Coronary artery (tissue), 2 donors: ENCODE measurements around the gene RBSN.

Source experiments
- DNase-seq: peaks from one replicate; pipeline ENCODE4 v3.0.0-alpha.2; 2017; ENCODE audit warnings: low spot score
- H3K27ac ChIP-seq, 2 donors: fragments of 200-600 bp; sonication (generic); one replicate each; pipeline ENCODE4 v1.5.1; 2016 to 2019
- H3K4me3 ChIP-seq: fragments of 200-600 bp; sonication (generic); 2 replicates; pipeline ENCODE4 v1.5.1; 2016; ENCODE audit warnings: mild to moderate bottlenecking, moderate library complexity
- TF ChIP-seq, protein P1 (sequence below): fragments of 200-600 bp; sonication (generic); IDR thresholded peaks from one replicate; pipeline ENCODE4 v1.5.1; 2019; ENCODE audit warnings: antibody characterized with exemption

The RBSN gene

DNA sequence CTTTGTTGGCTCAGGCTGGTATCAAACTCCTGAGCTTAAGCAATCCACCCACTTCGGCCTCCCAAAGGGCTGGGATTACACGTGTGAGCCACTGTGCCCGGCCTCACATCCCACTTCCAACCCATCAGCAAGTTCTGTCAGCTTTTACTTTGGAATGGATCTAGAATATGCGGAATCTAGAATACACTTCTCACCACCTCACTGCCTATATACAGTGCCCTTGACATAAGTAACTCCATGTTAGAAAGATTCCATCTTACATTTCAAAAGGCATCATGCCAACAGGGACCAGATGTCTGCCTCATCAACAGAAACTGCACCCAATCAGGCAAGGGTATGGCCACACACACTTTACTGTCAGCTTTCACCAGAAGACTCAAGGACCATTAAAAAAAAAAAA, 9.9 kb upstream of the RBSN start:
- H3K4me3 ChIP-seq = no peak overlapping the region
- TF ChIP-seq, protein P1, sequence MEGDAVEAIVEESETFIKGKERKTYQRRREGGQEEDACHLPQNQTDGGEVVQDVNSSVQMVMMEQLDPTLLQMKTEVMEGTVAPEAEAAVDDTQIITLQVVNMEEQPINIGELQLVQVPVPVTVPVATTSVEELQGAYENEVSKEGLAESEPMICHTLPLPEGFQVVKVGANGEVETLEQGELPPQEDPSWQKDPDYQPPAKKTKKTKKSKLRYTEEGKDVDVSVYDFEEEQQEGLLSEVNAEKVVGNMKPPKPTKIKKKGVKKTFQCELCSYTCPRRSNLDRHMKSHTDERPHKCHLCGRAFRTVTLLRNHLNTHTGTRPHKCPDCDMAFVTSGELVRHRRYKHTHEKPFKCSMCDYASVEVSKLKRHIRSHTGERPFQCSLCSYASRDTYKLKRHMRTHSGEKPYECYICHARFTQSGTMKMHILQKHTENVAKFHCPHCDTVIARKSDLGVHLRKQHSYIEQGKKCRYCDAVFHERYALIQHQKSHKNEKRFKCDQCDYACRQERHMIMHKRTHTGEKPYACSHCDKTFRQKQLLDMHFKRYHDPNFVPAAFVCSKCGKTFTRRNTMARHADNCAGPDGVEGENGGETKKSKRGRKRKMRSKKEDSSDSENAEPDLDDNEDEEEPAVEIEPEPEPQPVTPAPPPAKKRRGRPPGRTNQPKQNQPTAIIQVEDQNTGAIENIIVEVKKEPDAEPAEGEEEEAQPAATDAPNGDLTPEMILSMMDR = no peak
- H3K27ac ChIP-seq = no peak overlapping the region
- no peak for DNase-seq

DNA sequence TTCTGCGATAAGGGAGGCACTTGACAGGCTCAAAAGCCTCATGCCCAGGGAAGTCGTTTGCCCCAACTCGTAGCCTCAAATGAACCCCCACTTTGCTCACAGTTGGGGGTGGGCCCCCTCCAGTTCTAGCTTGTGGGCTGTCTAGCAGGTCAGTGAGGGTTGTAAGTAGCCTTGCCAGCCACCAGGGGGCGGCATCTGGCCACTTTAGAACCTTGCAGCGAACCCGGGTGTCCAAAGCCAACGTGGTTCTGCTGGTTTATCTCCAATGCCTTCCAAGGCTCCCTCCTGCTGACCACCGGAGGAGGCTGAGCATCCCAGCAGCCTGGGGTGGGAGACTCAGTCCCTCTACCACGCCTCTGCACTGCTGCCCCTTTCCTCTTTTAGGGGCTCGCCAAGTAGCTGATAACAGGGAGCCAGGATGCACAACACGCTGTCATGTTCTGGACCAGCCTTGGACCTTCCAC, 9.2 kb upstream of the RBSN start:
- no peak for DNase-seq
- Histone ChIP-seq H3K4me3 (peak overlapping the region; percentile 32), H3K27ac (no peak overlapping the region)
- TF ChIP-seq, protein P1 = peak; percentile 69

DNA sequence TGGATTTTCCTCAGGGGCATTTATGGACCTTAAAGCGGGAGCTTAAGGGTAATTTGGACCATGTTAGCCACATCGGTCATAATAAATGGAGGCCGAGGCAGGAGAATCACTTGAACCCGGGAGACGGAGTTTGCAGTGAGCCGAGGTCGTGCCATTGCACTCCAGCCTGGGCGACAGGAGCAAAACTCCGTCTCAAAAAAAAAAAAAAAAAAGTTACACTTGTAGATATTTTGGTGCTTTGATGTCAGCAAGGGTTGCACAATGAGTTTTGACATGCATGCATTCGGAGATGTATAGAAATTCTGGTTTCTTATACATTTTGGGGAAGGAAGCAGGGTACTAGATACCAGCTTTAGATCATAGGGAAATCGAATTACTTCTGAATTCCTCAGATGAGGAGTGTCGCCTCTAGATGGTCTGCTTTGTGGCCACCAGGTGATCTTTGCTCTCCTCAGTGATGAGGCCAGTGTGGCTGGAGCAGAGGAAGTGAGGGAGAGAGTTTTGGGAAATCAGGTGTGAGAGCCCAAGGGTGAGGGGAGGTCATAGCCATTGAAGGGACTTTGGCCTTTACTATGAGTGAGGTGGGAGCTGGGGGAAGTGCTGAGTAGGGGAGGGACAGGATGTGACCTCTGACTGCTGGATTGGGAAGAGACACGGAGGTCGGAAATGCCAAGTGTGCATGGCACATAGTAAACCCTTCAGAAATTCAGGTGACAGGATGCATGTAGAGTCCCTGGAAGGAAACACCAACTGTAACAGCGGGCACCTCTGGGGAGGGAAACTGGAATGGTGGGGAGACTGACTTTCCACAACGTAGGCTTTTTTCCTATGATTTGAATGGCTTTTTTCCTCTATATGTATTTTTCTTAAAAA, 8.4 kb upstream of the RBSN start:
- DNase-seq = no peak
- Histone ChIP-seq H3K27ac (no peak overlapping the region), H3K4me3 (no peak overlapping the region)
- TF ChIP-seq, protein P1 = no peak

DNA sequence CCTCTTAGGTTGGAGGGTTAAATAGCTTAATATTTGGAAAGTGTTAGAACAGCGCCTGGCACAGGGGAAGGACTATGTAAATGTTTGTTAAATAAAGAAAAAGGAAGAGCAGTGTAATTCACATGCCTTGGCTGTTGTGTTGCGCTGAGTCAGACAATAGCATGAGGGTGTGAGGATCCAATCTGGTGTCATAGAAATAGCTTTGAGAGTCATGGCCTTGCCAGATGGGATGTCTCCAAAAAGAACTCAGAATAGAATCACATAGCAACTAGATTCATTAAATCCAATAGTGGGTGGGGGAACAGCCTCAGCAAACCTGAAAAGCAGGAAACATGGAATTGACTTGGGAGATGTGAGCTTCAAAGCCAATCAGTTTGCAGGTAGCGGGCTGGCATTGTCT, 3.9 kb upstream of the RBSN start:
- Histone ChIP-seq H3K4me3 (no peak overlapping the region), H3K27ac (peak overlapping the region; percentile 82 to 91)
- no peak for DNase-seq
- TF ChIP-seq, protein P1 = no peak

DNA sequence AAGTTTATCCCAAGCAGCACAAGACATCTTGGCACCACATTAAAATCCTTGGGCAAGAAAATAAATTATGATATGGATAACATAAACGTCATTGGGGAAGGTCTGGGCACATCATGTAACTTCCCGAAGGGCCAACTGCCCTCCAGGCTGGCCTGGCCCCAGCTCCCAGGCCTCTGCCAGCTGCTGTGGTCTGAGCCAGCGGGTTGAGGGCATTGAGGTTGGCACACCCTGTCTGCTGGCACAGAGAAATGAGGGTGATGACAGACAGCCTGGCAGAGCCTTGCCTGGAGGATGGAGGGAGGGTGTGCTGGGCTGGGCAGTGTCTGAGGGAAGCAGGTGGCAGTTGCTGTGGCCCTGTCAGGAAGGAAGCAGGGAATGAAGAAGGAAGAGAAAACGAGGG, 3.3 kb upstream of the RBSN start:
- DNase-seq = peak; percentile 95
- TF ChIP-seq, protein P1 = no peak
- Histone ChIP-seq H3K4me3 (peak overlapping the region; percentile 35), H3K27ac (peak overlapping the region; percentile 82 to 91)

DNA sequence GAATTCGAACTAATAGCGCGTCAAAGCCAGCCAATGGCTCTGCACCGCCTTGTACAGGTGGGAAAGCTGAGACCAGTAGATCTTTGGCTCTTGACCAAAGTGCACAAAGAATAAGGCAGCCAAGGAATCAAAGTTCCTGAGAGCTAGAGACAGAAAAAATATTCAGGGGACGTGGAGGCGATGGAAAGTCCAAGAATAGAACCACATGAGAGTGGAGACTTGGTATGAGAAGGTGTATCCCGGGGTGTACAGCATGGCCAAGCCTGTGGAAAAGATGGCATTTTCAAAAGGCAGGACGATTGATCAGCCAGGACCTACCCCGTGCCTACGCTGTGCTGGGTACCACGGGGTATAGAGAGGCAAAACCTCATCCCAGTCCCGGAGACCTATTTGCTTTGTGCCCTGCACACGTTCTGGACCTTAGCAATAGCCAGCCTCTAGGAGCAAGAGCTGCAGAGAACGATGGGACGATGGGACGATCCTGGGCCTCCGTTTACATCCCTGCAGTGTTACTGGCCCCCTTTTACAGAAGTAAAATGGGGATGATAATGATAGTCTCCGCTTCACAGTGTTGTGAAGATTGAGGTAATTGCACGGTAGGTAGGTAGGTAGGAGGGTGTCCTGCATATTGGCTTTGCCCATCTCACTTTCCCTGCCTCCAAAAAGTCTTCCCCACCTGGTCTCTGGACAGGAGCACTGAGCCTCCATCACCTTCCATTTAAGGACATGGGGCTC, 583 bp upstream of the RBSN start:
- no peak for DNase-seq
- Histone ChIP-seq H3K27ac (peak overlapping the region; percentile 59 to 97), H3K4me3 (peak overlapping the region; percentile 98)

More for the DNA sequence above, 583 bp upstream of the RBSN start:
- TF ChIP-seq, protein P1 = no peak
